GM23338 (cell line): Measurements from ENCODE around the gene KDM4B. TPM values are rescaled to one million over a fixed set of nuclear protein-coding genes. Genes with fewer than 3 reads are reported as not detected.

Source experiments
- ATAC-seq: fragments of 200-7000 bp; cut with Tn5 transposase; 3 replicates; pipeline ENCODE4 v1.9.1; 2020
- DNase-seq: peaks from one replicate; pipeline ENCODE4 v3.0.0-alpha.2; 2015; ENCODE audit warnings: low spot score
- H2AFZ ChIP-seq: fragments of 200-600 bp; sonication (generic); 2 replicates; pipeline ENCODE4 v1.8.0; 2016; ENCODE audit warnings: antibody characterized with exemption, mild to moderate bottlenecking, moderate library complexity
- H3F3A ChIP-seq: fragments of 200-600 bp; sonication (generic); replicated peaks from 2 replicates; pipeline ENCODE4 v1.8.0; 2017; ENCODE audit warnings: antibody characterized with exemption, mixed run types, low read depth
- H3K27ac ChIP-seq: fragments of 200-600 bp; sonication (generic); 2 replicates; pipeline ENCODE4 v1.6.1; 2016; ENCODE audit warnings: low read depth
- H3K27me3 ChIP-seq: fragments of 200-600 bp; sonication (generic); 2 replicates; pipeline ENCODE4 v1.8.0; 2016; ENCODE audit warnings: mild to moderate bottlenecking, mixed run types, moderate library complexity; ENCODE audit not compliant: insufficient read depth
- H3K36me3 ChIP-seq: fragments of 200-600 bp; sonication (generic); 2 replicates; pipeline ENCODE4 v1.8.0; 2016; ENCODE audit warnings: mild to moderate bottlenecking; ENCODE audit not compliant: insufficient read depth
- H3K4me1 ChIP-seq: fragments of 200-600 bp; sonication (generic); 2 replicates; pipeline ENCODE4 v1.8.0; 2016; ENCODE audit warnings: mild to moderate bottlenecking, moderate library complexity; ENCODE audit not compliant: insufficient read depth
- H3K4me2 ChIP-seq: fragments of 200-600 bp; sonication (generic); 2 replicates; pipeline ENCODE4 v1.7.1; 2017; ENCODE audit warnings: mixed run types
- H3K4me3 ChIP-seq: fragments of 200-600 bp; sonication (generic); 2 replicates; pipeline ENCODE4 v1.6.1; 2016; ENCODE audit warnings: mixed run types
- H3K79me2 ChIP-seq: fragments of 200-600 bp; sonication (generic); replicated peaks from 2 replicates; pipeline ENCODE4 v1.8.0; 2017; ENCODE audit warnings: mild to moderate bottlenecking; ENCODE audit not compliant: insufficient read depth
- H3K9me2 ChIP-seq: fragments of 200-600 bp; sonication (generic); 2 replicates; pipeline ENCODE4 v1.8.0; 2017; ENCODE audit not compliant: insufficient read depth
- H4K20me1 ChIP-seq: fragments of 200-600 bp; sonication (generic); replicated peaks from 2 replicates; pipeline ENCODE4 v1.8.0; 2017; ENCODE audit warnings: mild to moderate bottlenecking; ENCODE audit not compliant: insufficient read depth
- H3K27ac Mint-ChIP-seq: 2 replicates; pipeline ENCODE4 v1.8.0; 2020; ENCODE audit warnings: inconsistent platforms, mild to moderate bottlenecking, moderate library complexity, mixed read lengths
- H3K27me3 Mint-ChIP-seq: 3 replicates; pipeline ENCODE4 v1.8.0; 2022; ENCODE audit warnings: low read depth, mild to moderate bottlenecking, moderate library complexity, mixed read lengths, inconsistent platforms; ENCODE audit not compliant: insufficient read depth, poor library complexity
- H3K36me3 Mint-ChIP-seq: 3 replicates; pipeline ENCODE4 v1.8.0; 2021; ENCODE audit warnings: low read depth, mild to moderate bottlenecking, inconsistent platforms, moderate library complexity, mixed read lengths
- H3K4me1 Mint-ChIP-seq: 3 replicates; pipeline ENCODE4 v1.8.0; 2020; ENCODE audit warnings: mild to moderate bottlenecking, inconsistent platforms, mixed read lengths
- H3K4me3 Mint-ChIP-seq: 3 replicates; pipeline ENCODE4 v1.8.0; 2021; ENCODE audit warnings: moderate library complexity, mild to moderate bottlenecking, inconsistent platforms, mixed read lengths
- H3K9me3 Mint-ChIP-seq: 3 replicates; pipeline ENCODE4 v1.8.0; 2020; ENCODE audit warnings: moderate library complexity, mild to moderate bottlenecking, inconsistent platforms, mixed read lengths
- CREB1 ChIP-seq: fragments of 250-450 bp; sonication (Bioruptor Pico); IDR thresholded peaks from 2 replicates; pipeline ENCODE4 v1.5.0; 2020; ENCODE audit warnings: low read depth, mild to moderate bottlenecking, moderate library complexity
- ZNF114 ChIP-seq: fragments of 250-450 bp; sonication (Bioruptor Pico); IDR thresholded peaks from 2 replicates; pipeline ENCODE4 v1.5.0; 2020; ENCODE audit warnings: mild to moderate bottlenecking, moderate library complexity
- polyA plus RNA-seq: library from polyadenylated mRNA; unstranded; fragments of >200 nt; fragmentation: Nextera tagmentation; extraction: Ambion mirVana; gene quantifications from 2 replicates; pipeline ENCODE4 v1.2.1, GENCODE V29; 2016
- total RNA-seq: library from RNA; depleted of rRNA; stranded (reverse); fragments of >200 nt; shearing (Covaris generic); gene quantifications from 2 replicates; pipeline ENCODE4 v1.2.3, GENCODE V29; 2014
- TF ChIP-seq, protein P1 (sequence below): fragments of 250-450 bp; sonication (Bioruptor Pico); IDR thresholded peaks from 2 replicates; pipeline ENCODE4 v1.5.0; 2020; ENCODE audit warnings: mild to moderate bottlenecking, moderate library complexity
- TF ChIP-seq, protein P2 (sequence below): IDR thresholded peaks from one replicate; pipeline ENCODE4 v1.6.1; 2018; ENCODE audit warnings: antibody characterized with exemption; ENCODE audit not compliant: unreplicated experiment

The KDM4B gene
- total and polyA plus RNA-seq, 2 experiments from 2014 or later = 9.1 to 27.6 TPM

DNA sequence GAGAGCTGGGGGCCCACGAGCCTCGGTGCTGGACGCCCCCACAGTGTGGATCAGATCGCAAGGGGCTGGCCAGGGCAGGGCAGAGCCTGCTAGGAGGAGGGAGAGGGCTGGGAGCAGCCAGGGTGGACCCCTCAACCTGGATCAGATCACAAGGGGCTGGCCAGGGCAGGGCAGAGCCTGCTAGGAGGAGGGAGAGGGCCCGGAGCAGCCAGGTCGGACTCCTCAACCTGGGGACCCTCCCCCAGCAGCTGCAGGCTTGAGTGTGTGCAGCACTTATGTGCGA lies 126.6 kb downstream of the KDM4B start (continued):
- TF ChIP-seq, protein P1, sequence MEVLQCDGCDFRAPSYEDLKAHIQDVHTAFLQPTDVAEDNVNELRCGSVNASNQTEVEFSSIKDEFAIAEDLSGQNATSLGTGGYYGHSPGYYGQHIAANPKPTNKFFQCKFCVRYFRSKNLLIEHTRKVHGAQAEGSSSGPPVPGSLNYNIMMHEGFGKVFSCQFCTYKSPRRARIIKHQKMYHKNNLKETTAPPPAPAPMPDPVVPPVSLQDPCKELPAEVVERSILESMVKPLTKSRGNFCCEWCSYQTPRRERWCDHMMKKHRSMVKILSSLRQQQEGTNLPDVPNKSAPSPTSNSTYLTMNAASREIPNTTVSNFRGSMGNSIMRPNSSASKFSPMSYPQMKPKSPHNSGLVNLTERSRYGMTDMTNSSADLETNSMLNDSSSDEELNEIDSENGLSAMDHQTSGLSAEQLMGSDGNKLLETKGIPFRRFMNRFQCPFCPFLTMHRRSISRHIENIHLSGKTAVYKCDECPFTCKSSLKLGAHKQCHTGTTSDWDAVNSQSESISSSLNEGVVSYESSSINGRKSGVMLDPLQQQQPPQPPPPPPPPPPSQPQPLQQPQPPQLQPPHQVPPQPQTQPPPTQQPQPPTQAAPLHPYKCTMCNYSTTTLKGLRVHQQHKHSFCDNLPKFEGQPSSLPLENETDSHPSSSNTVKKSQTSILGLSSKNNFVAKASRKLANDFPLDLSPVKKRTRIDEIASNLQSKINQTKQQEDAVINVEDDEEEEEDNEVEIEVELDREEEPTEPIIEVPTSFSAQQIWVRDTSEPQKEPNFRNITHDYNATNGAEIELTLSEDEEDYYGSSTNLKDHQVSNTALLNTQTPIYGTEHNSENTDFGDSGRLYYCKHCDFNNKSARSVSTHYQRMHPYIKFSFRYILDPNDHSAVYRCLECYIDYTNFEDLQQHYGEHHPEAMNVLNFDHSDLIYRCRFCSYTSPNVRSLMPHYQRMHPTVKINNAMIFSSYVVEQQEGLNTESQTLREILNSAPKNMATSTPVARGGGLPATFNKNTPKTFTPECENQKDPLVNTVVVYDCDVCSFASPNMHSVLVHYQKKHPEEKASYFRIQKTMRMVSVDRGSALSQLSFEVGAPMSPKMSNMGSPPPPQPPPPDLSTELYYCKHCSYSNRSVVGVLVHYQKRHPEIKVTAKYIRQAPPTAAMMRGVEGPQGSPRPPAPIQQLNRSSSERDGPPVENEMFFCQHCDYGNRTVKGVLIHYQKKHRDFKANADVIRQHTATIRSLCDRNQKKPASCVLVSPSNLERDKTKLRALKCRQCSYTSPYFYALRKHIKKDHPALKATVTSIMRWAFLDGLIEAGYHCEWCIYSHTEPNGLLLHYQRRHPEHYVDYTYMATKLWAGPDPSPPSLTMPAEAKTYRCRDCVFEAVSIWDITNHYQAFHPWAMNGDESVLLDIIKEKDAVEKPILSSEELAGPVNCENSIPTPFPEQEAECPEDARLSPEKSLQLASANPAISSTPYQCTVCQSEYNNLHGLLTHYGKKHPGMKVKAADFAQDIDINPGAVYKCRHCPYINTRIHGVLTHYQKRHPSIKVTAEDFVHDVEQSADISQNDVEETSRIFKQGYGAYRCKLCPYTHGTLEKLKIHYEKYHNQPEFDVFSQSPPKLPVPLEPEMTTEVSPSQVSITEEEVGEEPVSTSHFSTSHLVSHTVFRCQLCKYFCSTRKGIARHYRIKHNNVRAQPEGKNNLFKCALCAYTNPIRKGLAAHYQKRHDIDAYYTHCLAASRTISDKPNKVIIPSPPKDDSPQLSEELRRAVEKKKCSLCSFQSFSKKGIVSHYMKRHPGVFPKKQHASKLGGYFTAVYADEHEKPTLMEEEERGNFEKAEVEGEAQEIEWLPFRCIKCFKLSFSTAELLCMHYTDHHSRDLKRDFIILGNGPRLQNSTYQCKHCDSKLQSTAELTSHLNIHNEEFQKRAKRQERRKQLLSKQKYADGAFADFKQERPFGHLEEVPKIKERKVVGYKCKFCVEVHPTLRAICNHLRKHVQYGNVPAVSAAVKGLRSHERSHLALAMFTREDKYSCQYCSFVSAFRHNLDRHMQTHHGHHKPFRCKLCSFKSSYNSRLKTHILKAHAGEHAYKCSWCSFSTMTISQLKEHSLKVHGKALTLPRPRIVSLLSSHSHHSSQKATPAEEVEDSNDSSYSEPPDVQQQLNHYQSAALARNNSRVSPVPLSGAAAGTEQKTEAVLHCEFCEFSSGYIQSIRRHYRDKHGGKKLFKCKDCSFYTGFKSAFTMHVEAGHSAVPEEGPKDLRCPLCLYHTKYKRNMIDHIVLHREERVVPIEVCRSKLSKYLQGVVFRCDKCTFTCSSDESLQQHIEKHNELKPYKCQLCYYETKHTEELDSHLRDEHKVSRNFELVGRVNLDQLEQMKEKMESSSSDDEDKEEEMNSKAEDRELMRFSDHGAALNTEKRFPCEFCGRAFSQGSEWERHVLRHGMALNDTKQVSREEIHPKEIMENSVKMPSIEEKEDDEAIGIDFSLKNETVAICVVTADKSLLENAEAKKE (CRISPR knock-in tag) = no peak

DNA sequence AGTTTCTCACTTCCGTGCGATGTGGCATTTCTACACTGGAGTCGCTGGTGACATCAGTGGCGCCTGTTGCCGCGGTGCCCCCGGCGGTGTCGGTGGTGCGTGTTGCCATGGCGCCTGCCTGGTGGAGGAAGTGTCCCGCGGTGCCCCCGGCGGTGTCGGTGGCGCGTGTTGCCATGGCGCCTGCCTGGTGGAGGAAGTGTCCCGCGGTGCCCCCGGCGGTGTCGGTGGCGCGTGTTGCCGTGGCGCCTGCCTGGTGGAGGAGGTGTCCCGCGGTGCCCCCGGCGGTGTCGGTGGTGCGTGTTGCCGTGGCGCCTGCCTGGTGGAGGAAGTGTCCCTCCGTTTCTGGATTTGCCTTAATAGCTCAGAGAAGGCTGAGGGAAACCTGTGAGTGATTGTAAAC lies 127.6 kb downstream of the KDM4B start:
- H2AFZ ChIP-seq = no peak overlapping the region
- no peak overlapping the region for H3K27ac Mint-ChIP-seq
- H3K36me3 ChIP-seq = peaks cover 5% of the 10 kb centered on the region; the same call in 1 of the 2 replicates
- H3K27me3 ChIP-seq = no peaks in the 10 kb centered on the region
- no peaks in the 10 kb centered on the region for H3F3A ChIP-seq
- no peak overlapping the region for H3K4me3 Mint-ChIP-seq
- no peaks in the 10 kb centered on the region for H3K9me2 ChIP-seq
- DNase-seq (no peak), ATAC-seq (no peak)
- peaks cover 20% of the 10 kb centered on the region for H3K27me3 Mint-ChIP-seq
- no peaks in the 10 kb centered on the region for H3K4me1 ChIP-seq
- no peaks in the 10 kb centered on the region for H4K20me1 ChIP-seq
- no peaks in the 10 kb centered on the region for H3K79me2 ChIP-seq
- H3K4me2 ChIP-seq = no peak overlapping the region
- peaks cover 5% of the 10 kb centered on the region; the same call in 2 of the 3 replicates for H3K4me1 Mint-ChIP-seq
- TF ChIP-seq CREB1 (no peak), ZNF114 (no peak)
- TF ChIP-seq, protein P2, sequence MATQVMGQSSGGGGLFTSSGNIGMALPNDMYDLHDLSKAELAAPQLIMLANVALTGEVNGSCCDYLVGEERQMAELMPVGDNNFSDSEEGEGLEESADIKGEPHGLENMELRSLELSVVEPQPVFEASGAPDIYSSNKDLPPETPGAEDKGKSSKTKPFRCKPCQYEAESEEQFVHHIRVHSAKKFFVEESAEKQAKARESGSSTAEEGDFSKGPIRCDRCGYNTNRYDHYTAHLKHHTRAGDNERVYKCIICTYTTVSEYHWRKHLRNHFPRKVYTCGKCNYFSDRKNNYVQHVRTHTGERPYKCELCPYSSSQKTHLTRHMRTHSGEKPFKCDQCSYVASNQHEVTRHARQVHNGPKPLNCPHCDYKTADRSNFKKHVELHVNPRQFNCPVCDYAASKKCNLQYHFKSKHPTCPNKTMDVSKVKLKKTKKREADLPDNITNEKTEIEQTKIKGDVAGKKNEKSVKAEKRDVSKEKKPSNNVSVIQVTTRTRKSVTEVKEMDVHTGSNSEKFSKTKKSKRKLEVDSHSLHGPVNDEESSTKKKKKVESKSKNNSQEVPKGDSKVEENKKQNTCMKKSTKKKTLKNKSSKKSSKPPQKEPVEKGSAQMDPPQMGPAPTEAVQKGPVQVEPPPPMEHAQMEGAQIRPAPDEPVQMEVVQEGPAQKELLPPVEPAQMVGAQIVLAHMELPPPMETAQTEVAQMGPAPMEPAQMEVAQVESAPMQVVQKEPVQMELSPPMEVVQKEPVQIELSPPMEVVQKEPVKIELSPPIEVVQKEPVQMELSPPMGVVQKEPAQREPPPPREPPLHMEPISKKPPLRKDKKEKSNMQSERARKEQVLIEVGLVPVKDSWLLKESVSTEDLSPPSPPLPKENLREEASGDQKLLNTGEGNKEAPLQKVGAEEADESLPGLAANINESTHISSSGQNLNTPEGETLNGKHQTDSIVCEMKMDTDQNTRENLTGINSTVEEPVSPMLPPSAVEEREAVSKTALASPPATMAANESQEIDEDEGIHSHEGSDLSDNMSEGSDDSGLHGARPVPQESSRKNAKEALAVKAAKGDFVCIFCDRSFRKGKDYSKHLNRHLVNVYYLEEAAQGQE = no peak
- H3K4me3 ChIP-seq = no peak overlapping the region
- no peak overlapping the region for H3K27ac ChIP-seq
- peaks cover 45% of the 10 kb centered on the region for H3K36me3 Mint-ChIP-seq
- H3K9me3 Mint-ChIP-seq = peaks cover 27% of the 10 kb centered on the region
